Loucy (cell line): ENCODE results near the gene GABRR1.

Source experiments
- H2AFZ ChIP-seq: fragments of 200-600 bp; sonication (generic); 2 replicates; pipeline ENCODE4 v1.6.0; 2016; ENCODE audit warnings: antibody characterized with exemption, mild to moderate bottlenecking, low read length, moderate library complexity
- H3F3A ChIP-seq: fragments of 200-600 bp; 2 replicates; pipeline ENCODE4 v1.6.0; 2016; ENCODE audit warnings: antibody characterized with exemption, low read depth, mild to moderate bottlenecking
- H3K27me3 ChIP-seq: fragments of 200-600 bp; sonication (generic); 2 replicates; pipeline ENCODE4 v1.6.1; 2014; ENCODE audit warnings: low read length, mild to moderate bottlenecking; ENCODE audit not compliant: insufficient read depth, poor library complexity, severe bottlenecking
- H3K36me3 ChIP-seq: fragments of 200-600 bp; sonication (generic); 2 replicates; pipeline ENCODE4 v1.6.1; 2016; ENCODE audit warnings: low read length; ENCODE audit not compliant: insufficient read depth
- H3K4me1 ChIP-seq: fragments of 200-600 bp; sonication (generic); 2 replicates; pipeline ENCODE4 v1.5.1; 2014; ENCODE audit warnings: low read length, mild to moderate bottlenecking; ENCODE audit not compliant: insufficient read depth, poor library complexity, severe bottlenecking
- H3K4me2 ChIP-seq: fragments of 200-600 bp; sonication (generic); 2 replicates; pipeline ENCODE4 v1.6.0; 2014; ENCODE audit warnings: antibody characterized with exemption, low read length, low read depth, mild to moderate bottlenecking; ENCODE audit not compliant: poor library complexity, severe bottlenecking
- H3K4me3 ChIP-seq: fragments of 200-600 bp; sonication (generic); 2 replicates; pipeline ENCODE4 v1.5.1; 2014; ENCODE audit warnings: low read length, mild to moderate bottlenecking, mixed read lengths; ENCODE audit not compliant: poor library complexity, severe bottlenecking
- H3K79me2 ChIP-seq: fragments of 200-600 bp; sonication (generic); 2 replicates; pipeline ENCODE4 v1.6.1; 2014; ENCODE audit warnings: low read length; ENCODE audit not compliant: insufficient read depth
- H3K9ac ChIP-seq: fragments of 200-600 bp; sonication (generic); 2 replicates; pipeline ENCODE4 v1.6.0; 2014; ENCODE audit warnings: mild to moderate bottlenecking, low read depth, low read length, moderate library complexity; ENCODE audit not compliant: poor library complexity, severe bottlenecking
- H3K9me2 ChIP-seq: fragments of 200-600 bp; sonication (generic); replicated peaks from 2 replicates; pipeline ENCODE4 v1.6.1; 2016; ENCODE audit warnings: low read depth, low read length, mixed read lengths
- H3K9me3 ChIP-seq: fragments of 200-600 bp; sonication (generic); 2 replicates; pipeline ENCODE4 v1.6.1; 2014; ENCODE audit warnings: mild to moderate bottlenecking, antibody characterized with exemption, low read length, low read depth; ENCODE audit not compliant: insufficient read depth
- H4K20me1 ChIP-seq: fragments of 200-600 bp; sonication (generic); 2 replicates; pipeline ENCODE4 v1.6.0; 2014; ENCODE audit warnings: antibody characterized with exemption, low read length, mild to moderate bottlenecking; ENCODE audit not compliant: insufficient read depth, poor library complexity, severe bottlenecking
- EZH2phosphoT487 ChIP-seq: fragments of 200-600 bp; IDR thresholded peaks from 2 replicates; pipeline ENCODE4 v1.6.1; 2018; ENCODE audit warnings: antibody characterized with exemption, mild to moderate bottlenecking, moderate library complexity, borderline replicate concordance
- TF ChIP-seq, protein P1 (sequence below): fragments of 200-600 bp; sonication (generic); conservative IDR thresholded peaks from 2 replicates; pipeline ENCODE4 v1.5.1; 2014; ENCODE audit warnings: mild to moderate bottlenecking, antibody characterized with exemption, low read length

Gene GABRR1

DNA sequence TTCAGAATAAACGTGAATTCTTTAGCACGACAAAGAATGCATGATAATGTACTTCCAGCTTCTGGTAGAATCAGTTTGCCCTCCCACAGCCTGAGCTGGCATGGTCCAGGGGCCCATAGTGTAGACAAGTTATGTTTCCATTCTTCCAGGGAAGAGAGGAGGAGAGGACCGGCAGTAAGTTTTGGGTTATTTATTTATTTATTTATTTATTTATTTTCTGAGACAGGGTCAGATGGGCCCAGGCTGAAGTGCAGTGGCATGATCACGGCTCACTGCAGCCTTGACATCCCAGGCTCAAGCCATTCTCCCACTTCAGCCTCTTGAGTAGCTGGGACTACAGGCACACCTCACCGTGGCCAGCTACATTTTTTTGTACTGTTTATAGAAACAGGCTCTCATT lies 4.7 kb downstream of the GABRR1 start:
- H2AFZ ChIP-seq = no peak overlapping the region
- H3K9ac ChIP-seq = no peak overlapping the region
- TF ChIP-seq EZH2phosphoT487 = no peak
- TF ChIP-seq, protein P1, sequence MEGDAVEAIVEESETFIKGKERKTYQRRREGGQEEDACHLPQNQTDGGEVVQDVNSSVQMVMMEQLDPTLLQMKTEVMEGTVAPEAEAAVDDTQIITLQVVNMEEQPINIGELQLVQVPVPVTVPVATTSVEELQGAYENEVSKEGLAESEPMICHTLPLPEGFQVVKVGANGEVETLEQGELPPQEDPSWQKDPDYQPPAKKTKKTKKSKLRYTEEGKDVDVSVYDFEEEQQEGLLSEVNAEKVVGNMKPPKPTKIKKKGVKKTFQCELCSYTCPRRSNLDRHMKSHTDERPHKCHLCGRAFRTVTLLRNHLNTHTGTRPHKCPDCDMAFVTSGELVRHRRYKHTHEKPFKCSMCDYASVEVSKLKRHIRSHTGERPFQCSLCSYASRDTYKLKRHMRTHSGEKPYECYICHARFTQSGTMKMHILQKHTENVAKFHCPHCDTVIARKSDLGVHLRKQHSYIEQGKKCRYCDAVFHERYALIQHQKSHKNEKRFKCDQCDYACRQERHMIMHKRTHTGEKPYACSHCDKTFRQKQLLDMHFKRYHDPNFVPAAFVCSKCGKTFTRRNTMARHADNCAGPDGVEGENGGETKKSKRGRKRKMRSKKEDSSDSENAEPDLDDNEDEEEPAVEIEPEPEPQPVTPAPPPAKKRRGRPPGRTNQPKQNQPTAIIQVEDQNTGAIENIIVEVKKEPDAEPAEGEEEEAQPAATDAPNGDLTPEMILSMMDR = no peak
- no peak overlapping the region for H3K4me3 ChIP-seq
- no peaks in the 10 kb centered on the region for H3K79me2 ChIP-seq
- H3K4me1 ChIP-seq = peaks cover 7% of the 10 kb centered on the region
- H3K27me3 ChIP-seq = no peaks in the 10 kb centered on the region
- H3K4me2 ChIP-seq = no peak overlapping the region
- no peaks in the 10 kb centered on the region for H3K36me3 ChIP-seq
- H3K9me2 ChIP-seq = no peaks in the 10 kb centered on the region
- H3F3A ChIP-seq = no peaks in the 10 kb centered on the region
- H3K9me3 ChIP-seq = no peaks in the 10 kb centered on the region
- no peaks in the 10 kb centered on the region for H4K20me1 ChIP-seq

DNA sequence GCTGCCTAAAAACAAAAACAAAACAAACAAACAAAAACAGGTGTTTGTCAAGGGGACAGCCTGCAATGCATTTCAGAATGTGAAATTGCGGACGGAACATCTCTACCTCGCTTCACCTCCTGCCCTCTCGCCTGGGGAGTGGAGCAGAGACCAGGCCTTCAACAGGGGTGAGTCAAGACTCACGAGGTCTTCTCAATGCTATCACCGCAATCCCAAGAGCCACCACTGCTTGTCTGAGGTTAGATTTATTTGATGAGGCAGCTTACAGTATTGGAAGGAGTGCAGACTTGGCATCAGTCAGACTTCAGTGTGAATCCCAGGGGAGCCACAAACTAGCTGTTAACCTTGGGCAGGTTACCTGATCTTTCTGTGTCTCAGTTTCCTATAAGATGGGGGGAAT lies 7.7 kb downstream of the GABRR1 start:
- TF ChIP-seq EZH2phosphoT487 = no peak
- TF ChIP-seq, protein P1 = no peak
- H2AFZ ChIP-seq = no peak overlapping the region

DNA sequence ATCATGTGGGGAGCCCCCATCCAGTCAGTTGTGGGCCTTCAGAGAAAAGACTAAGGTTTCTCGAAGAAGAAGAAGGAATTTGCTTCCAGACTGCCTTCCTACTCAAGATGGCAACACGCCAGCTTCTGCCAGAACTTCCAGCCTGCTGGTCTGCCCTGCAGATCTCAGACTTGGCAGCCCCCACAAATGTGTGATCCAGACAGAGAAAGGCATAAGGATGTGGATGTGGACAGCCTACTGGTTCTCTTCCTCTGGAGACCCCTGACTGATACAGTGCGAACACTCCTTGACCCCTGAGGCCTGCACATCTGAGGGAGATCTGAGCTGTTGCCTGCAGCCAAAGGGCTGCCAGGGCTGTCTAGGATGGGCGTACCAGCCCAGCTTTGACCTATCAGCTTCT lies 8.6 kb downstream of the GABRR1 start:
- TF ChIP-seq, protein P1 = no peak
- TF ChIP-seq EZH2phosphoT487 = no peak
- Histone ChIP-seq H3K36me3 (no peaks in the 10 kb centered on the region), H2AFZ (no peak overlapping the region), H3F3A (no peaks in the 10 kb centered on the region), H3K4me3 (no peak overlapping the region), H3K4me1 (peaks cover 7% of the 10 kb centered on the region), H3K79me2 (no peaks in the 10 kb centered on the region), H3K4me2 (no peak overlapping the region), H3K27me3 (no peaks in the 10 kb centered on the region), H3K9ac (no peak overlapping the region), H3K9me2 (no peaks in the 10 kb centered on the region), H3K9me3 (no peaks in the 10 kb centered on the region), H4K20me1 (no peaks in the 10 kb centered on the region)

More for the DNA sequence above, 7.7 kb downstream of the GABRR1 start:
- Histone ChIP-seq H3K9ac (no peak overlapping the region), H3K4me3 (no peak overlapping the region), H3K27me3 (no peaks in the 10 kb centered on the region), H3K4me1 (peaks cover 7% of the 10 kb centered on the region), H3F3A (no peaks in the 10 kb centered on the region), H4K20me1 (no peaks in the 10 kb centered on the region), H3K9me2 (no peaks in the 10 kb centered on the region), H3K4me2 (no peak overlapping the region), H3K79me2 (no peaks in the 10 kb centered on the region), H3K9me3 (no peaks in the 10 kb centered on the region), H3K36me3 (no peaks in the 10 kb centered on the region)
